Activated T-helper 1 cell treated with Interleukin-2 at 50 U/mL for 16 hours (primary cell): Measurements from ENCODE around the gene BBLN.

Experiments
- DNase-seq: peaks from one replicate; pipeline ENCODE4 v3.0.0-alpha.2; 2020; ENCODE audit warnings: low read depth

BBLN gene

DNA sequence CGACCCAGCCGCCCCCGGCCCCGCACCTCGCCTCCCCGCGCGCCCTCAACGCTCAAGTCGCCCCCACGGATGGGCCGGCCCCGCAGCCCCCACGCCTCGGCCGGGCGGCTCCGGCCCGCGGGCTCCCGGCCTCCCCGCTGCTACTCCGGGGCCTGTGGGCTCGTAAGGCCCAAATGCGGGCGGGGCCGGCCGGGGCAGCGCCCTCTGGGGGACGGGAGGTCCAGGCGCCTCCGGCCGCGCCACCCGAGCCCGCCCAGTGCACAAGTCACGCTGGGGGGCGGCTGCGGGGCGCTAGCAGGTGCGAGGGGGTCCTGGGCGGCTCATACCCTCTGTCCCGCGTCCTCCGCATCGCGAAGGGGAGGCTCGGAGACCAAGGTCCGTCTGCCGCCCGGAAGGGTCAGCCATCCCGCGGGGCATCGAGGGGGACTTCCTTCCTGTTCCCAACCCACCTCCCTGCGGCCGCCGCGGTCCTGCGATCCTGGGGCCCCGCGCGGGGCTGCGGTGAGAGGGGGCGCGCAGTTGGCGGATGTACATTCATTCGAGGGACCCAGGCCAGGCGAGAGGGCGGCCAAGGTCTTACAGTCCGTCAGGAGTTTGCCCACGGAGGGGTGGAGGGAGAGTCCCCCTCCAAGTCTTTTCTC is 31.5 kb downstream of the BBLN start, which contains the start of gene CIZ1:
Gene CIZ1 (minus strand): TSS at position 167 of the 641 bp plus-strand sequence. CDS start 715 bp downstream, outside the sequence.
- DNase-seq, result peak; percentile 65

DNA sequence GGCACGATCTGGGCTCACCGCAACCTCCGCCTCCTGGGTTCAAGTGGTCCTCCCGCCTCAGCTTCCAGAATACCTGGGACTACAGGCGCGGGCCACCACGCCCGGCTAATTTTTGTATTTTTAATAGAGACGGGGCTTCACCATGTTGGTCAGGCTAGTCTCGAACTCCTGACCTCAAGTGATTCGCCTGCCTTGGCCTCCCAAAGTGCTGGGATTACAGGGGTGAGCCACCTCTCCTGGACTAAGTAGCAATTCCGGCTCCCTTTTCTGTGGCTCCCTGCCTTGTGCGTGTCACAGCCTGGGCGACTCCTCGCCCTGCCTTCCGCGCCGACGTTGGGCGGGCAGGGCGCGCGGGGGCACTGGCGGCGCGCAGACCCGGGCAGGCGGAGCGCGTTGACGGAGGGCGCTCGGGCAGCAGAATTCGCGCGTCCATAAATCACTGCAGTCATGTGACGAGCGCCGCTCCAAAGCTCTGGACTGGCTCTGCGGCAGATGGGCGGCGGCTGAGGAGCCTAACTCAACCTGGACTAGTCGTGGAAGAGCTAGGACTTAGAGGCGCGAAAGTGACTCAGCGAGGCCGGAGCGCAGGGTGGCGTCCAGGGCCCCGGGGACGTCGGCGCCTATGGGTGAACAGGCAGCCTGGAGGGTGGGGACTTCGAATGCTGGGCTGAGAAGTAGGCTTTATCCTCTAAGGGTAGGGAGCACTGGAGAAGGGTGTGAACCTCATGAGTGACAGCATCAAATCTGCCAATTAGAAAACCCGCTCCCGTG is 32.7 kb downstream of the BBLN start:
- no peak for DNase-seq

DNA sequence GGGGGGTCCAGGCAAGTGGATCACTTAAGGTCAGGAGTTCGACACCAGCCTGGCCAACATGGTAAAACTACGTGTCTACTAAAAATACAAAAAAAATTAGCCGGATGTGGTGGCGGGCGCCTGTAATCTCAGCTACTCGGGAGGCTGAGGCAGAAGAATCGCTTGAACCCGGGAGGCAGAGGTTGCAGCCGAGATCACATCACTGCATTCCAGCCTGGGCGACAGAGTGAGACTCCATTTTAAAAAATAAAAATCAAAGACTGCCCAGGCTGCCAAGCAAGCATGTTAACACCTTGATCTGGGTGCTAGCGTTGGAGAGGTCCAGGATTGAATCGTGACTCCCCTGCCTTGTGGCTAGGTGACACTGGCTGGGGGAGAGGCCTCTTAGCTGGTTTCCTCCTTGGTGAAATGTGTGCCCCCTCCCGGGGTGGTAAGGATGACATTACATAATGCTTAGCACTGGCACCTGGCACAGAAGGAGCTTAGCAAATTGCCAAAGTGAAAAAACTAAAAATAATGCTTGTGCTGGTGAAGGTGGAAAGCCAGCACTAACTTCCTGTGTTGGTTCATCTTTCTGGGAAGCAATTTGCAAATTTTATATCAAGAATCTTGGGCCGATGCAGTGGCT is 33.5 kb downstream of the BBLN start:
- no peak for DNase-seq

DNA sequence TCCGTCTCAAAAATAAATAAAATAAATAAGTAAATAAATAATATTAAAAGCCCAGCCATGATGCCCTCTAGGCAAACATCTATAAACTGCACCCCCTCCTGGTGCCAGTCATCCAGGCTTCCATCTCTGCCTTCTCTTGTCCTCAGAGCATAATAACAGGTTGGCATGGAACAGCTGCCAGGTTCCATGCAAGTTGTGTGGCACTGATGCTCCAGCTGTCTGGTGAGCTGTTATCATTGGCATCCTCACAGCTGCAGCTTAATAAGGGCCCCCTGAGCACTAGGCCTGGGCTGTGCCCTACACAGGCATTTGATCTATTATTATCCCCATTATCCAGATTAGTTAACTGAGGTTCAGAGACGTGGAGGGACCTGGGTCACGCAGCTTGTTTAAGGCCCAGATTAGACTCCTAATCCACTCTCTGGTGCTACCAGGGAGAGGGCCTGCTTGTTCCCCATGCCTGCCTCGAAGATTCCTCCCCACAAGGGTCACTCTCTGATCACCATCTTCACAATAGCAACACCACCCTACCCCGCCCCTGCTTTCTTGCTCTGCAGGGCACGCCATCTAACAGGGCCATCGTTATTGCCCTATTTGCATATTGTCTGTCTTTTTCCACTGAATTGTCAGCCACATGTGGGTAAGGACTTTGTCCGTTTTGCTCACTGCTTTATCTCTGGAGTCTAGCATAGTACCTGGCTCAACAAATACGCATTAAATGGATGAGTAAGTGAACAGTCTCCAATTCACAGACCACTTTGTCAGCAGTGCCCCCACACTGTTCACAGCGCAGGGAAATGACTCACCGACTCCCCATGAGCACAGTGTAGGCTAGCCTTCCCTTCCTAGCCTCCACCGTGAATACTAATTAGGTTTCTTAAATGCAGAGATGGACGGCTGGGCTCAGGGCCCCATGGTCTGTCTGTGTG is 41.6 kb downstream of the BBLN start:
- DNase-seq, result no peak

DNA sequence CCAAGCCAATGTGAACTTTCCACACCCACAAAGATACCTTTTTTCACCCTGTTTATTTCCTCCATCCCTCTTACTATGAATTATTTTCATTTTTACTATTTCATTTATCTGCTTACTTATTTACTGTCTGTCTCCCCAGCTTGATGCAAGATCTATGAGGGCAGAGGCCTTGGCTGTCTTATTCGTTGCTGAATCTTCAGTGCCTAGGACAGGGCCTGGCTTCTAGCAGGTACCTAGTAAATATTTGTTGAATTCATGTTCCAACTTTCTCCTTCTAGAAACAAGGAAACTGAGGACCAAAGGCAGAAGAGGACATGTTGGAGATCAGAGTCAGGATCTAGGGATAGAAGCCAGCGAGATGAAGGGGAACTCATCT is 42.6 kb downstream of the BBLN start:
- DNase-seq, result no peak

DNA sequence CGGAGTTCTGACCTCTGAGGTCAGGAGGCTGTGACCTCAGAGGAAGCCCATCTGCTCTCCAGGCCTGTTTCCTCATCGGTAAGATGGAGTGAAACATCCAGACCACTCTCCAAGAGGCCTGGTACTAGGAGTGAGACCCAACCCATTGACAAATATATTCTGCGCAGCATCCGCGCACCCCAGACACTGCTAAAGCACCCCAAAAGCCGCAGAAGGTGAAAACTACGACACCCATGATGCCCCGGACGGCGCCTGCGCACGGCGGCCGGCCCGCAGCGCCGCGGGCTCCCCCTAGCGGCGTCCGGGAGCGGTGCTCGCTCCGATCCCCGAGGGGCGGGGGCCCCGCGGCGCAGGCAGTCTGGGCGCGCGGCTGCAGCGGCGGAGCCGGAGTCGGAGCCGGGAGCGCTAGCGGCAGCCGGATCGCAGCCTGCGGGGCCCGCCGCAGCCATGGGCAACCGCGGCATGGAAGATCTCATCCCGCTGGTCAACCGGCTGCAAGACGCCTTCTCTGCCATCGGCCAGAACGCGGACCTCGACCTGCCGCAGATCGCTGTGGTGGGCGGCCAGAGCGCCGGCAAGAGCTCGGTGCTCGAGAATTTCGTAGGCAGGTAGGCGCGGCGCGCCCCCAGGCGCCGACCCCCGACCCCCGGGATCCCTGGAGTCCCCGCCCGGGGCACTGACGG is 43.1 kb downstream of the BBLN start, which contains the start of gene DNM1:
Gene DNM1 (plus strand): TSS at position 356 of the 683 bp plus-strand sequence. CDS start 92 bp downstream, at position 448.
- DNase-seq, result peak; percentile 68

DNA sequence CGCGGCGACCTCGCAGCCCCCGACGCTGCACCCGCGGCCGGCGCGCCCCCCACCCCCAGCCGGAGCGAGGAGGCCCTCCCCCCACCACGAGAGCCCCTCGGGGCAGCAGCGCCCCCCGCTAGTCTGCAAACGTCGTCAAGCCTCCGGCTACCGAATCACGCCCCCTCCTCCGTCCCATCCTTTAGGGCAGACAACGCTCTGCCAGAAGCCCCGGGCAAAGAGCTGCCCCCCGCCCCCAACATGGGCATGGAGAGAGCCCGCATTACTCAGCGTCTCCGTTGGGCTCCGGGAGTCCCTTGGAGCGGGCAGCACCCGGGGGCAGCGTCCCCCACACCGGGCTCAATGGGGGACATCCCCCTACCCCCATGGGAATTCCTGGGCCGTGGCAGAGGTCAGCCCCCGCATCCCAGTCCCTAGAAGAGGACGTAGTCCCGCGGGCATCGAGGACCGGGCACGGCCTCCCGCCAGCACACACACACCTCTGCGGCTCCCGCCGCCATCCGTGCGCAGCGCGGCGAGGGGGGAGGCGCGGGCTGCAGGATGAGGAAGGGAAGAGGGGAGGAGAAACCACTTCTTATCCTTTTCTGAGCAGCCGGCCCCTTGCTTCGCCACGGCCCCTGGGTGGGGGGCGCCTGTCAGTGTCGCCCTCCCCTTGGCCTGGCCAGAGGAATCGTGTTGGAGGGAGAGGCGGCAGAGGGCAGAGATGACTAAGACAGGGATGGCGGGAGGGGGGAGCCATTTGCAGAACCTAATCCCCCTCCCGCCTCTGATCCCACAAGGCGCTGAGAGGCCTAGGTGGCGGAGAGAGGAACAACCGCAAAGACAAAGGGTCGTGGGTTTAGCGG is 43.9 kb downstream of the BBLN start:
- DNase-seq, result no peak

DNA sequence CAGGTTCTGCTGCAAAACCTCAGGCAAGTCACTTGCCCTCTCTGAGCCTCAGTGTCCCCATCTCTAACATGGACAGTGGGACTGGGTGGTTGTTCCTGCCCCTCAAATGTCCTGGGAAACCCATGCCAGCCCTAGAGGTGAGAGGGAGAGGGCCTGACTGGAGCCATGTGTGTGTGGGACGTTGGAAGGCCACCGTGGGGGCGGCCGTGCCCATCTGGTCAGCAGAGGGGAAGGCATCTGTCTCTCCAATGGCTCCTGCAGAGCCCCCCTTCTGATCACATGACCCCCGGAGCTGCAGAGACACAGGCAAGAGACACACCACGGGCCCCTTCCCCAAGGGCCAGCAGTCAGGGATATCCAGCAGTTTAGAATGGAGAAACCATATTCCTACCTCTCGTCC is 44.8 kb downstream of the BBLN start:
- DNase-seq, result no peak

DNA sequence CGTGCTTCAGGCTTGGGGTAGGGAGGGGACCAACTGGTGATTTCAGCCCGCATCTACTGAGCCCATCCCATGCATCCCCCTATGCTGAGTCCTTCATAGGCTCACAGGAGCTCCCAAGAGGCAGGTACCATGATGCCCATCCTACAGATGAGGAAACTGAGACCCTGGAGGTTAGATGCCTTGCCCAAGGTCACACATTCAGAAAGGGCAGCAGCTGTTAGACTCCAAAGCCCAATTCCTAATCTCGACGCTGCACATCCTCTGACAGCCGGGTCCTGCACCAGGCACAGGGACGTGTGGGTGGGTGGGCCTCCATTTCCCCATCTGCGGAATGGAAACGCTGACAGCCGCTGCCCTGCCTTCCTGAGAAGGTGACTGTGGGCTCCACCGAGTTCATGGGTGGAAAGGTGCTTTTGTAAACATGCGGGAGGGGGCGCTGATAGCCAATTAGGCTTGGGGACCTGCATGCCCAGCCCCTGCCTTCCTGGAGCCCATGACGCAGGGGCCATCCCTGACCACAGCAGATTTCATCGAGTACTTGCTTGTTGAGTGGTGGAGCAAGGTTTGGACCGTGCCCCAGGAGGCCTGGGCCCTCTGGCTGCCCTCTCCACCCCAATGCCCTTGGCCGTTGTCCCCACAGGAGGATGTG is 45.4 kb downstream of the BBLN start:
- no peak for DNase-seq

DNA sequence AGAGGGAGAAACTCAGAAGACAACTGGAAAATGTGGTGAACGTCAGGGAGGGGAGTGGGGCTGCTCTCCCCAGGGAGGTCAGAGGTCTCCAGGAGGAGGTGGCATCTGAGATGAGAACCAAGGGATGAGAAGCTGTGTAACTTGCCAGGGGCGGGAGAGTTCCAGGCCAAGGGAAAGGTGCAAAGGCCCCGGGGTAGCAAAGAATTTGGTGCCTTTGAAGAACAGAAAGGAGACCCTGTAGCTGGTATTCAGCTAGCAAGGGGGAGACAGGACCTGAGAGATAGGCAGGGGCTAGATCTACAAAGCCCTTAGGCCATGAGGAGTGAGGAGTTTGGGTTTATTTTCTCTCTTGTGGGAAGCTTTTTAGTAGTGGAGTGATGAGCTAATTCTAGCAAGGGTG is 46.4 kb downstream of the BBLN start:
- DNase-seq, result no peak

DNA sequence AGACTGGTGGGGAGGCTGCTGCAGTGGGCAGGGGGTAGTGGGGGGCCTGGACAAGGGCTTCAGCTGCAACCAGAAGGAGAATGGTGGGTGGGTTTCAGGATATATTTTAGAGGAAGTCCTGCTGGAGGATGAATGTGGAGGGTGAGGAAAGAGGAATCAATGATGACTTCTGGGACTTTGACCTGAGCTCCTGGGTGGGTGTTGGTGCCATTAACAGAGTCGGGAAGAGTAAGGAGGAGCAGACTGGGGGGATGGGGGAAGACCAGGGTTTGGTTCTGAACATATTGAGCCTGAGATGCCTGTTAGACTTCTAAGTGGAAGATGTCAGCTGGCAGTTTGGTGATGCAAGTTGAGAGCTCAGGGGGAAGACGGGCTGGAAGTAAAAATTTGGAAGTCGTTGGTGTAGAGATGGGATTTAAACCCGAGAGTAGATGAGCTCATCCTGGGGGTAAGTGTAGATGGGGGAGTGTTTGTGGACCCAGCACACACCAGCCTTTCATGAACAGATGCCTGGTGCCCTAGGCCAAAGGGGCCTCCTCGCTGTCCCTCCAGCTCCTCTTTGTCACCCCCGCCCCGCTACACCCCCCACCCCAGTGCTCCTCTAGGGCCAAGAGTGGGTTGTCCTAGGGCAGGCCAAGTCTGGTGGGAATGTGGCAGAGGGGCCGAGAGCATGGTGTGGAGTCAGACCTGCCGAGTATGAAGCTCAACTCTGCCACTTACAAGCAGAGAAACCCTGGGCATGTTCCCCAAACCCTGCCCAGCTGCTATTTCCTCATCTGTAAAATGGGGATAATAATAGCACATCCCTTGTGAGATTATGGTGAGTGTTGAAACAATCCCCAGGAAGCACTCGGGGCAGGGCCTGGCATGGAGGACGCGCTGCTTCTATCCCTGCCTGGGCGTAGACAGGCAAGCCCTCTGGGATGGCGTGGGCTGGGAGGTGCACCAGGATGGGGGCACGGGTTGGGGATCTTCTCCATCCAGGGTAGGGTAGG is 47.1 kb downstream of the BBLN start:
- DNase-seq, result no peak

DNA sequence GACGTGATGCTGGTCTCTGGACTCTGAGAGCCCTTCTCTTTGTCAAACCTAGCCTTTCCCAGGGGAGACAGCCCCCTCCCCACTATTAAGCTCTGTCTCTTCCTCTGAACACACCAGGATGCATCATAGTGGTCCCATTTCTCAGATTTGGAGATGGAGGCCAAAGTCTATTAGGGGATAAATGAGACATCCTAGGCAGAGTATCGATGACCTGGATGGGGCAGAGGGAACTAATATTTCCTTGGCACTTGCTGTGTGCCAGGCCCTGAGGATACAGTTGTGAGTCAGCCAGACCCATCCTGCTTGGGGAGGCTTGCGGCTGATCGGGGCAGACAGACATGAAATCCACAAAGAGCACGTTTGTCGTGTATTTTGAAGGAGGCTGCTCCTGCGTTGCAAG is 48.3 kb downstream of the BBLN start:
- no peak for DNase-seq

DNA sequence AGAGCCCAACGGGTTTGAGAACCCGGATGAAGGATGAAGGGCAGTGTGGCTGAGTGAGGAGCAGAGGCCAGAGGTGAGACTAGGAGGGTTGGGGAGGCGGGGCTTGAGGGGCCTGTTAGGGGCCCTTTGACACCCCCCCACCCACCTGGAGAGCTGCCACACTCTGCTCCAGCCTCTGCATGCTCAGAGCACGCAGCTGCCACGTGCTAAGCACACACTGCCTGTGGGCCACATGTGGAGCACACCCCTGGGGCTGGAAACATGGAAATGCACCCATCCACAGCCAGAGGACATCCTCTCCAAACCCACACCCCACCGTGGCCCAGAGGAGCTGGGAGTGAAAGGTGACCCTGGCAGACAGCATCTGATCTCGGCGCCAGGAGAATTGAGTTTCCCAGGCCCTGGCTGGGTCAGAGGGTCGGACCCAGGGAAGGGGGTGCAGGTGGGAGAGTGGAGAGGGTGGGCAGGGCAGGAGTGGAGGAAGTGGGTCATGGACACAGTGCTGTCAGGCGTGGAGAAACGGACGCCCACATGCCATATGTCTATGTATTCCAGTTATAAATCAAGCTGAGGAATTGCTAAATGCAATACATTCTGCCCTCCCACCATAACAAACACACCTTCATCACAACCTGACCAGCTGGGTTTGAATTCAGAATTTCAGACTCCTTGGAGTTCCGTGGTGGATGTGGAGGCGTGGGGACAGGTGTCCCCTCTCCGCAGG is 49.0 kb downstream of the BBLN start:
- no peak for DNase-seq

DNA sequence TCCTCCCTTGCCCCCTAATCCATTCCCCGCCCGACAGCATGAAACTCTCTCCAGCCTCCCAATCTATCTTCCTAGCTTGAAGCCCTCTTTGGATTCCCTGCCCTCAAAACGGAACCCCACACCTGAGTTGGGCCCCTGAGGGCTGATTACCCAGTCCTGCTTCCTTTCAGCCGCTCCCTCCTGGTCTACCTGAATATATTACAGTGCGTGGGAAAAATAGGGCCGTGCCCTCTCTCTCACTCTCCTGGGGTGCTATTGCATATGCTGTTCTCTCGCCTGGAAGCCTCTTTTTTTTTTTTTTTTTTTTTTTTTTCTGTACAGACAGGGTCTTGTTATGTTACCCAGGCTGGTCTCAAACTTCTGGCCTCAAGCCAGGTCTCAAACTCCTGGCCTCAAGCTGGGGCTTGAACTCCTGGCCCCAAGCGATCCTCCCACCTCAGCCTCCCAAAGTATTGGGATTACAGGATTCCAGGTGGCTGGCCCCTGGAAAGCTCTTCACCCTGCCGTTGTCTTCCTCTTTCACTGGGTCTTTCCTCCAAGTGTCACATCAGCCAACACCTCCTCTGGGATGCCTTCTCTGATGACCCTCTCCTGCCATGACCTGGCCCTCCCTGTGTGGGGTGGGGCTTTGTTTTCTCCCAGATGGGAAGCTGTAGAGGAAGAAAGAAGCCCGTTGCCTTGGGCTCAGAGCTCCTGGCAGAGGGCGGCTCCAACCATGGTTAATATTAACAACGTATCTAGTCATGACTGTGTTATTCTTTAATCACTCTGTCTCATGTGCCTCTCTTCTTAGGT is 51.3 kb downstream of the BBLN start:
- no peak for DNase-seq

DNA sequence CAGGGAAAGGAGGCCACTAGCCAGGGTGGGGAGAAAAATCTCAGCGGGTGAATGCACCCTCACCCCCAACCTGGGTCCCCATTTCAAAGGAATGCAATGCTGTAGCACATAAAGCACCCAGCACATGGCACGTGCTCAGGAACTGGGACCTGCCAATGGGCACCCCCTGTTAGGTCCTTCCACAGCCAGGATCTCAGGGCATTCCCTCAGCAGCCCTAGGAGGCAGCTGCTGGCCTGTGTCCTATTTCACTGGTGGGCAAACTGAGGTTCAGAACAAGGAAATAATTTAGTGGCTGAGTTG is 51.9 kb downstream of the BBLN start:
- DNase-seq, result no peak
